HG03442 (cell line): Measurements from ENCODE around the gene TBXAS1.

Experiments used
- ATAC-seq: cut with Tn5 transposase; IDR thresholded peaks from one replicate; pipeline ENCODE4 v1.9.1; 2021; ENCODE audit warnings: mild to moderate bottlenecking, moderate library complexity; ENCODE audit not compliant: unreplicated experiment

TBXAS1 gene

DNA sequence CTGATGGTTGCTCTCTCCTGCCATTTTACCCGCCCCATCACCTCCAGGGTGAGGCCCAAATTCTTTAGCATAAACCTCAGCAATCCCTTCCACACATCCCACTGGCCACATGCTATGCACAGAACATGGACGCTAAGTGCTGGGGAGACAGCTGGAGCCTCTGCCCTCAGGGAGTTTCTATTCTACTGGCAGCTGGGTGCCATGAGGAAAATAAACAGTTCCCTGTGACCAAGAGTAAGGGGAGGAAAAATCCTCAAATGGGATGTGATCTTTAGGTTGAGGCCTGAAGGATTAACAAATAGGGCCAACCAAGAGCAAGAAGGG, 232.5 kb downstream of the TBXAS1 start:
- no peak for ATAC-seq

DNA sequence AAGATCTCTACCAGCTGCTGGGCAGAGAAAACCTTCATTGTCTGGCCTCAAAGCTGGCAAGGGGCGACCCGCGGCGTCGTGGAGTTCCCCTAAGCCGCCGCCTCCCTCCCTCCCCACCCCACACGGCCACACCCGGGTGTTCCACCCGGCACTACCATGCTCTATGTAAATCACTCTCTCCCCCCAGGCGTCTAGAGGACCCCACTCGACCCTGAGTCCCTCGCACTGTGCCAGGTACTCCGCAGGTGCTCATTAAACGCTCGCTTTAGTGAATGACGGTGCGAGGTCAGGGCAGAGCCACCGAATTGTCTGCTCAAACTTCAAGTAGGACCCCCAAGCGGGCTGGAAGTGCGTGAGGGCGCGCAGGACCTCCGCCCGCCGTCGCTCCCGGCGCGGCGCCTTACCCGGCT, 233.1 kb downstream of the TBXAS1 start:
- ATAC-seq, result peak; percentile 19

DNA sequence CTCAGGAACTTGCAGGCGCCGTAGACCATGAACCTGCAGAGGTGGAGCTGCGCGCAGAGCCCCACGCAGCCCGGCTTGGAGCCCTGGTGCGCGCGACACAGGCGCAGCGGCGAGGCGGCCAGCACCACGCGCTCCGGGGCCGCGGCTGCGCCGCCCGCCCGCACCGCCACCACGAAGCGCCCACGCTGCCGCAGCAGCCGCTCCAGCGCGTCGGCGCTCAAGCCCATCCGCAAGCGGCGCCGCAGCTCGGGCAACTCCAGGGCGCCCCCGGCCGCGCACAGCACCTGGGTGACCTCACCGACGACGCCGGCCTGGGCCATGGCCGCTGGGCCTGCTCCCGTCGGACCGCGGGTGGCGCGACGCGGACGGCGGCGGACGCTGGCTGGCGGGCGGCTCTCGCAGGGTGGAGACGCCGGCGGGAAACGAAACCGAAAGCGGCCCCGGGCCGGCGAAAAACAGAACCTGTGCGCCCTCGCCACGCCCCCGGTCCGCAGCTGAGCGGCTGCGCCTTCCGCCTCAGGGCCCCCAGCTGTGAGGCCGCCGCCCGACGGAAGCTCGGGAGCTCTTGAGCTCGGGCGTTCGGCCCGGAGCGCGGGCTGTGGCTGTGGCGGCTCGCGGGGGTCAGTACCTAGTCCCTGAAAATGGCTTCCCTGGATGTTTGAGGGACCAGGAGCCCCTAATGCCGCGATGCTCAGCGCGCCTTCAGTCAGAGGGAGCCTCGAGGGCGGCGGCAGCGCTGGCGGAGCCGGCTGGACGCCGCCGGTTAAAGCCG, 233.7 kb downstream of the TBXAS1 start, which contains the start of gene PARP12:
PARP12 (minus strand) TSS at position 424 of the 772 bp plus-strand sequence; CDS start at position 320, 104 bp downstream.
- ATAC-seq, result peak; percentile 78

DNA sequence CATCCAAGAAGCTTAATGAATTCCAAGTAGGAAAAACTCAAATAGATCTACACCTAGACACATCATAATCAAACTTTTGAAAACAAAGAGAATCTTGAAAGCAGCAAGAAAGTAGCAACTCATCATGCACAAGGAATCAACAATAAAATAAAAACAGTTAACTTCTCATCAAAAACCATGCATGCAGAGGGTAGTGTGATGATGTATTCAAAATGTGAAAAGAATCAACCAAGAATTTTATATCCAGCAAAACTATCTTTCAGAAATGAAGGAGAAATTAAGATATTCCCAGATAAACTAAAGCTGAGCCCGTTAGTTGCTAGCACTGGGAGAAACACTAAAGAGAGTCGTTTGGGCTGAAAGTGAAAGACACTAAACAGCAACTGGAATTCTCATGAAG, 238.0 kb downstream of the TBXAS1 start:
- no peak for ATAC-seq

DNA sequence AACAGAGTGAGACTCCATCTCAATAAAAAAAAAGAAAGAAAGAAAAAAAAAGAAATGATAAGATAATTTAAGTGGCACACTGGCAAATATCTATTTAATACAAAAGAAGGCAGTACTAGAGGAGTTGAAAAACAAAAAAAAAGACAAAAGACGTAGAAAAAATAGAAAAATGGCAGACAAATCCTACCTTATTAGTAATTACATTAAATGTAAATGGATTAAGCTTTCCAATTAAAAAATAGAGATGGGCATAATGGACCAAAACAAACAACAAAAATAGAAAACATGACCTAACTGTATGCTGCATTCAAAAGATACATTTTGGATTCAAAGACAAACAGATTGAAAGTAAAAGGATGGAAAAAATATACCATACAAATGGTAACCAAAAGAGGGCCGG, 239.0 kb downstream of the TBXAS1 start:
- no peak for ATAC-seq

DNA sequence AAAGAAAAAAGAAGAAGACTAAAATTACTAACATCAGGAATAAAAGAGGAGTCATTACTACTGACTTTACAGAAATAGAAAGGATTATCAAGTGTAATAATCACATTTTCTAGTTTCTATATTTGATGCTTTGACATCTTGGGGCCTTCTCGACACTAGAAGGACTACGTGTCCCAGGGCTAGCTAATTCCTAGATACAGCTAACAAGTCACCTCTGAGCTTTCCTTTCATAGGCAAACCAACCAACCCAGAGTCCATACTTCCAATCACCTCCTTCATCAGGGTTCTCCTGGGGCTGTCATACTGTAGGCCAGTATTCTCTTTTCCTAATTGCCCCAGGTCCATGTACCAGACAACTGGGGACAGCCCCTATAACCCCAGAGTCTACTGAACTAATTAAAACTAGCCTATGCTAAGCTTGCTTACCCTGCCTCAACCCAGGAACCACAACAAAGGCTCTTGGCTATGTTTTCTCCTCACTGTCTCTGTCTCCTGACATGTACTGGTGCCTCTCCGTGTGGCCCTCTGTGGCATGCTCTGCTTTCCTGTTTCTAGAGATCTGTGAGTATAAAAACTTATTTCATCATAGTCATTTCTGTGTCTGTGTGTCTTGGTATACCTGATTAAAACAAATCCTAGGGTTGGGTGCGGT, 240.4 kb downstream of the TBXAS1 start:
- ATAC-seq, result no peak
